ENCODE measurements around the gene CRYGS. TPM values are rescaled to one million over a fixed set of nuclear protein-coding genes. Genes with fewer than 3 reads are reported as not detected.

CRYGS gene
- total RNA-seq, 2 donors from 2014 or later, result 3.1 to 3.9 TPM

GRCh38 chr3:186492385-186492984, 51.7 kb downstream of the CRYGS start:
- H3K36me3 Mint-ChIP-seq, result no peaks in the 10 kb centered on the region
- H3K9me3 Mint-ChIP-seq, result peaks cover 0 to 6% of the 10 kb centered on the region in 2 donors
- ATAC-seq, result no peak
- DNase-seq (ENCODE audit: low spot score in 2 of 2), result no peak
- H3K27ac Mint-ChIP-seq, result no peak overlapping the region

GRCh38 chr3:186489507-186489906, 54.7 kb downstream of the CRYGS start:
- no peak overlapping the region for H3K27ac Mint-ChIP-seq
- no peak for DNase-seq (ENCODE audit: low spot score in 2 of 2)
- peaks cover 0 to 6% of the 10 kb centered on the region in 2 donors for H3K9me3 Mint-ChIP-seq
- H3K36me3 Mint-ChIP-seq, result no peaks in the 10 kb centered on the region
- no peak for ATAC-seq

Other genes starting within 250 kb of the CRYGS start
- gene DGKG, start 182.1 kb downstream of the CRYGS start, total RNA-seq, result 1 to 10 TPM in 1 of 2 donors, under 1 TPM in 1; 0.34 to 5.5 TPM
- 10 to 100 TPM; 10.0 to 14.8 TPM for gene TBCCD1, start 23.0 kb upstream of the CRYGS start, total RNA-seq
- gene DNAJB11, start 26.3 kb upstream of the CRYGS start, total RNA-seq, result 10 to 100 TPM; 30.3 to 44.8 TPM
- gene AHSG, start 68.7 kb upstream of the CRYGS start, total RNA-seq, result under 1 TPM in 1 of 2 donors, not detected in 1; 0.25 TPM
- gene FETUB, start 96.0 kb upstream of the CRYGS start, total RNA-seq, result not detected
- not detected for gene HRG, start 121.6 kb upstream of the CRYGS start, total RNA-seq
- not detected for gene KNG1, start 173.0 kb upstream of the CRYGS start, total RNA-seq
- 100 to 1,000 TPM; 430 to 499 TPM for gene EIF4A2, start 239.2 kb upstream of the CRYGS start, total RNA-seq

All from activated naive CD4-positive, alpha-beta T cell treated with anti-CD3 and anti-CD28 coated beads, Interleukin-2, amount 50 U/mL, for 72 hours (primary cell).